HG03175 (cell line): ENCODE data around the gene CAMK1D.
"Not testable (repeated sequence)": the region's sequence is repeated elsewhere in the genome, so short reads cannot be mapped to it uniquely, and the experiment has no call there.

Experiments used
- ATAC-seq: cut with Tn5 transposase; IDR thresholded peaks from one replicate; pipeline ENCODE4 v1.9.1; 2021; ENCODE audit warnings: mild to moderate bottlenecking, moderate library complexity; ENCODE audit not compliant: unreplicated experiment

CAMK1D gene

DNA sequence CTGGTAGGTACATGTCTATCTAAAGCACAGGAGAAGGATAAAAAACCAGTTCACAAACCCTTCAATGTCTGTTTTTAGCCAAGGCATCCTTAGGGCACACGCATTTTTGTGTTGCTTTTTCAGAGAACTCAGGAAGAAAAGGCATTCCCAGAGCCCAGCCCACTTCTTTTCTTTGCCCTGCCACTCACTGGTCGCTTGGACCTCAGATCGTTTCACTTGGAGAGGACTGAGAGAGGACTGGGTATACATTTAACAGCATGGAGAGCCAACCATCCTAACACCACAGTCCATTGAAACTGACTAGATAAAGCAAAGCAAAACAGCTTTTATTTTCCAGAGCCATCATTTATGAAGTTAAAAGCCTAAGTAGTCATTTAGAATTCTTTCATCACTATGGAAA lies 194.2 kb downstream of the CAMK1D start:
- ATAC-seq = no peak

DNA sequence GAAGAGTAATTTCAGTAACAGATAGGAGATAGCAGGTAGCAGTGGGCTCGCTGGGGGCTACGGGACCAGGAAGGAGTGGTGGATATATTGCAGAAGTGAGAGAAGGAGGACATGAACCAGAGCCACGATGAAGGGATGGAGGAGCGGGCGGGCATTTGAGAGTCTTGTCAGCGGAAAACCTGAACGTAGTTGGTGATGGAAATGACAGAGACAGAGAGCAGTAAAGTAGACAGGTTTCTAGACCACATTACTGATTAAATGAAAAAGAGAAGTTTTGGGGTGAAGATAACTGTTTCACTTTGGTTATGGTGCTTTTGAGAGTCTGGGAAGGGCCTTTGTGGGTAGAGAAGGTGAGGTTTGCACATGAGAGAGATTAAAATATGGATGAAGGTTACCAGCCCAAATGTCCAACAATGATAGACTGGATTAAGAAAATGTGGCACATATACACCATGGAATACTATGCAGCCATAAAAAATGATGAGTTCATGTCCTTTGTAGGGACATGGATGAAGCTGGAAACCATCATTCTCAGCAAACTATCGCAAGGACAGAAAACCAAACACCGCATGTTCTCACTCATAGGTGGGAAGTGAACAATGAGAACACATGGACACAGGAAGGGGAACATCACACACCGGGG lies 196.9 kb downstream of the CAMK1D start:
- ATAC-seq = not testable (repeated sequence)

DNA sequence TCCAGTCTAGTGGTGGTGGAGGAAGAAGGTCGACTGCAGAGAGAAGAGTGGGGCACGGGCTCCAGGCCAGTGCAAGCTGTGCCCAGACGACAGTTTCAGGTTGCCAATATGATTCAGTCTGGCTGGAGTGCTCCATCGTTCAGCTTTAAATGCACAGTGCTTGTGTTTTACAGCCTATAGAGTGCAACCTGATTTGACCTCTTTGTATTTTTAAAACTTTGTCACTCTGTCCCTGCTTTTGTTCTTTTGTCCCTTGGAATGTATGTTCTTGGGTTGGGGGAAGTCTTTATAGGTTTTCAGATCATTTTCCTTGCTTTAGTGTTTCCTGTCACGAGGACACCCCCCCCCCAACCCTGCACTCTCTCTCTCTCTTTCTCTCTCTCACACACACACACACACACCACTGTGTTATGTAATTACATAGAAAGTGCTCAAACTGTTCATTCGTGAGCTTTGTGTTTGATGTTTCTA lies 198.0 kb downstream of the CAMK1D start:
- ATAC-seq = no peak

DNA sequence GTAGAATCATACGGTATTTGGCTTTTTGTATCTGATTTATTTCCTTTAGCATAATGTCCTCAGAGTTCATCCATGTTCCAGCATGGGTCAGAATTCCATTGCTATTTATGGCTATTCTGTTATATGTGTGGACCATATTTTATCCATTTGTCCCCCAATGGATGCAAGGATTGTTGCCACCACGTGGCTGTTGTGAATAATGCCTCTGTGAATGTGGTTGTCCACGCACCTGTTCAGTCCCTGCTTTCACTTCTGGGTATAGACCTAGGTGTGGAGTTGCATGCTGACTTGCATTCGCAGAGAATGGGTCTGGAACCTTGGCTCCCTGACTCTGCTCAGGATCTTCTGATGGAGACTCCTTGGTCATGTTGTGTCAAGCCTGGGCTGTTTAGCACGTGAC lies 199.9 kb downstream of the CAMK1D start:
- ATAC-seq = no peak

DNA sequence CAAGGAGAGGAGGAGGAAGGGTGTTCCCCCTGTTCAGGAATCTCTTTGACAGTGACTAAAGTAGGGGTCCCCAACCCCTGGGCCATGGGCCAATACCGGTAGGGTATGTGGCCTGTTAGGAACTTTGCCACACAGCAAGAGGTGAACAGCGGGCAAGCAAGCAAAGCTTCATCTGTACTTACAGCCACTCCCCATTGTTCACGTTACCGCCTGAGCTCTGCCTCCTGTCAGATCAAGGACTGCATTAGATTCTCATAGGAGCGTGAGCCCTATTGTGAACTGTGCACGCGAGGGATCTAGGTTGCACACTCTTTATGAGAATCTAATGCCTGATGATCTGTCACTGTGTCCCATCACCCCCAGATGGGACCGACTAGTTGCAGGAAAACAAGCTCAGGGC lies 201.6 kb downstream of the CAMK1D start:
- ATAC-seq = no peak

DNA sequence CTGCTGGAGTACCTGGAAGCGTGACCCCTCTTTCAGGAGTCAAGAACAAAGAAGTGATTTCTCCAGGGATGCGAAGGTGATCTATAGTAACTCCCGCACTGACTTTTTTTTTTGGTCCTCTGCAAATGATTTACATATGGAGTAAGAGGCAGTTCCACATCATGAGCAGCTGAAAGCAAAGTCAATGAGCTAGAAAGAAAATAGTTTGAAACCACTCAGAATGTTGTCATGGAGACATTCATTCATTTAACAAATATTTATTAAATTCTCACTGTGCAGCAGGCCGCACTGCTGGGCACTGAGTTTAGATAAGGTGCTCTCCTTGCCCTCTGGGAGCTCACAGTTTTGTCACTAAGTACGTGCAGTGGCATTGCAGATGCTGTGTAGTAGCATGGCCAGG lies 206.7 kb downstream of the CAMK1D start:
- peak; percentile 51 for ATAC-seq

DNA sequence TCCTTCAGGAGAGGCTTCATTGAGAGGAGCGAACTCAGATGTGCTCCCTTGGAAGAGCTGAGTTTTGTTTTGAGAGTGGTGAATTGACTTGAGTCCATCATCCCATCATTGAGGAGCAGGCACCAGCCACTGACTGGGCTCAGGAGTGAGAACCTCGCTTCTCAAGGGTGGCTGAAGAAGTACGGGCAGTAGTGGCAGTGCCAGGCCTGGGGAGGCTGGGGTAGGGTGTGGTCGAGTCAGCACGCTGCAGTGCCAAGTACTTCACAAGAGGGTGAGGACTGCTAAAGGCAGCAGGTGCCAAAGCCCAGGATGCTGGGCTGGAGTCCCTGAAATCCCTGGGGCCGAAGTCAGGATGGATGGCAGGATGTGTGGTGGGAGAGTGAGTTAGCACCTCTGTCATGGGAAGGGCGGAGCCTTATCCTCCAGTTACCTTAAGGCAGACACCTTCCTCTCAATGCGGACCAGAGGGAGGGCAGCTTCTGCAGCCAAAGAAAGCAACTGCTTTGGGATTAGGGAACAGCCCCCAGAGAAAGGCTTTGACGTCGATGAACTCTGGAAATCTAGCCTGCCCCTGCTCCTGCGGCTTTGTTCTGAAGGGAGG lies 210.3 kb downstream of the CAMK1D start:
- no peak for ATAC-seq

DNA sequence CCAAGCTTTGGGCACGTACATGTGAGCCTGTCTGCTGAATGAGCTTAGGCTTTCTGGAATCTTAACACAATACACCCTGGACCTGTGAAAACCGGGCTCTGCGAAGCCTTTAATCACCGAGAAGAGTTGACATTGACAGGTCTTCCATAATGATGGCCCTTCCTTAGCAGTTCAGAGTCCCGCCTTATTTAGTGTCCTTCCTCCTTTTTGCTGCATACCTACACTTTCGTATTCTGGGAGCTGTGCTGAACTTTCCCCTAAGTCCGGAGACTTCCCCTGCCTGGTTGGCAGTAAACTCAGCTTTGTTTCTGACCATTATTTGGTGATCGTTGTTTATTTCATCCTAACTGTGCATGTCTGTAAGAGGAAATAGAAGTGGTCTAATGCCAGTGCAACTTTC lies 212.0 kb downstream of the CAMK1D start:
- no peak for ATAC-seq

DNA sequence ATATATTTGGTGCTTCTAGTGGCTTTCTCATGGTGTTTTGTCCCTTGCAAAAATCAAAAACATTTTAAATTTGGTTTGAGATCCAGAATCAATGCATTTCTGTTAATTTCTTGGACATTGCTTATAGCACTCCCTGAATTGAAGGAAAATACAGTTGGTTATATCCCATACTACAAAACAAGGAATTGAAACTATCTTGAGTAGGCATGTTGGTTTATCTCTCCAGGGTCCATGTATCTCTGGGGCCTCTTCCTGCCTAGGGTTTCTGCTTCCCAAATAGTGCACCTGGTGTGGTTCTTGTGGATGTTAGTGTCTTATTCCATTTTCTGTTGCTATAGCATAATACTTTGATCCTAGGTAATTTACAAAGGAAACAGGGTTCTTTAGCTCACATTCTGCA lies 212.4 kb downstream of the CAMK1D start:
- no peak for ATAC-seq

DNA sequence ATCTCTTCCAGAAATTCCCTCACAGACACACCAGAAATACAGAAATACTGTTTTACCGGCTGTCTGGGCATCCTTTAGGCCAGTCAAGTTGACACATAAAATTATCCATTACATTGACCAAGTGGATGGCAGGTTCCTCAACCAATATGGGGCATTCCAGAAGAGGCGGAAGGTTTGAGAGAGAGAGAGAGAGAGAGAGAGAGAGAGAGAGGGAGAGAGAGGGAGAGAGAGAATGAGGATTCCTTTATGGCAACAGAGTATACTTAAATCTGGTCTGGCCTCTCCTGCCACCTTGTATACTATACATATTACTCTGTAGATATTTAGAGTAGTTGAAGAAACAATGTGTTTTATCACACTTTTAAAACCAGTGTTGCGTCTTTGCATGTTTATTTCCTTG lies 214.1 kb downstream of the CAMK1D start:
- no peak for ATAC-seq

DNA sequence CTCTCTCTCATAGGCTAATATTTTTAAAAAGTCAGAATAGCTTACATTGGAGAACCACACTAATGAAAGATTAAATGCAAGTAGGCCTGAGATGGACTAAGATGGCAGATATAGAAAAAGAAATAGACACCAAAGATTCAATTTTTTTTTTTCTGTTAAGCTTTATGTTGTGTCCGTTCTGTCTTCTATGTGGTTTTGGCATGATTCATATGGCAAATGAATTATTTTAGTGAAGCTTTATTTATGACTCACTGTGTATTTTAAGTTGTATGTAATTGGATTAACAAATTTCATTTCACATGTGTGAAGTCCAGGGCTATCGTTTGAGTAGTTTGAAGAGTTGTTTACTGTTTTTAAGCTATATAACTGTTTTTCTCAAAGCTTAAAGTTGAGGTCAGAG lies 214.8 kb downstream of the CAMK1D start:
- ATAC-seq = no peak

DNA sequence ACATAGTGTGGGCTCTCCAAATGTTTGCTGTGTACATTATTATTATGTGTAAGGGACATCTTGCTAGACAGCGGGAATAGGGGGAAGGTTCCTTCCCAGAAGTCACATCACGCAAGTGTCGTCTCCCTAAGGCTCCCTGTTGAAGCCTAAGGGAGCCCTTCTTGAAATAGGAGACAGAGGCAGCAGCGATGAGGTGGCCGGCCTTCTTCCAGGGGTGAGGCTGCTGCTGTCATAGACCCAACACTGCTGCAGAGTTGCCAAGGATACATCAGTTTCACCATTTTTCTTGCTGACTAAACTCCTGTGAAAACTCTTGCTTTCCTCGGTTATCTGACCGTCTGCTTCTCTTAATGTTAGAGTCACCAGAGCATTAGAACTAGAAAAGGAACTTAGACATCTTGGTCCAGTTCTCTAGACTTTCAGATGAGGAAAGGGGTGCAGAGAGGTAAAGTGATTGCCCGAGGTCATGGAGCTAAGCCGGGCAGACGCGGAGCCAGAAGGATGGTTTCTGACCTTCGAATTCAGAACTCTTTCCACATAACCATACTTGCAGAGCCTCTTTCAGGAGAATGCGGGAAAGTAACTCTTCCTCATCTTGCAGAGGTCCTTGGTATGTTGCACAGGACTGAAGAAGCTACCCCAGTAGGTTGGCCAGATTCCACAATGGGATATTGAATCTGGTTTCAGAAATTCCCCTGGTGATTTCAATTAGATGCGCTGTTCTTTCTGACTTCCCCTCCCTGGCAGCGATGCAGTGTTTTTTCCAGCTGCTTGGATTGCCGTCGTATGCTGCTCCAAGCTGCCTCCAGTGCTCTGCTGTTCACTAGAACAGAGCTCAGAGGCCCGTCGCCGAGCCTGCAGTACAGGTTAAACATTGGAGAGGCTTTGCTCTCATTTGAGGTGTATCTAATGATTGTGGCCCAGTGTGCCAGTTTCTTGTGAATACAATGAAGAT lies 217.1 kb downstream of the CAMK1D start:
- ATAC-seq = no peak

DNA sequence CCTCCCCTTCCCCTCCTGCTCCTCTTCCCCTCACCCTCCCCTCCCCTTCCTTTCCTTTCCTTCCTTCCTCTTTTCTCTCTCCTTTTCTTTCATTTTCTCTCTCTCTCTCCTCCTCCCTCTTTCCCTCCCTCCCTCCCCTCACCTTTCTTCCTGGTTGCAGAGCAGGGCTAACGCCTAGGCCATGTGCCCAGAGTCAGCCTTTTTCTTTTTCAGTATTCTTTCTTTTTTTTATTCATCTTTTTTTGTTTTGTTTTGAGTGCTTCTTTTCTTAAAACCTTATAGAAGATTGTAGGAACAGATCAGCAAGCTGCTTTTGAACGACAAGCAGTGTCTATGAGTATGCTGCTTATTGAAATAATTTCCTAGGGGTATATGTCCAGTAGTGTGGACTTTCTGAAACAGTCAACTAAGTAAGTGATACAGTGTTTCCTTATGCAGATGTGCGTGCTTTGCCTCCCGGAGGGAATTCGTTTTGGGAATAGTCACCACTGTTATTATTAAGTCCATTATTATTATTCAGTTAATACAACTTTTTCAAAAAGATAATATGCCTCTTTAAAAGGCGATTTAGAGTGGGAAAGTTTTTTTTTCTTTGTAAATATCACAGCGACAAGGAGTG lies 219.2 kb downstream of the CAMK1D start:
- ATAC-seq = no peak

DNA sequence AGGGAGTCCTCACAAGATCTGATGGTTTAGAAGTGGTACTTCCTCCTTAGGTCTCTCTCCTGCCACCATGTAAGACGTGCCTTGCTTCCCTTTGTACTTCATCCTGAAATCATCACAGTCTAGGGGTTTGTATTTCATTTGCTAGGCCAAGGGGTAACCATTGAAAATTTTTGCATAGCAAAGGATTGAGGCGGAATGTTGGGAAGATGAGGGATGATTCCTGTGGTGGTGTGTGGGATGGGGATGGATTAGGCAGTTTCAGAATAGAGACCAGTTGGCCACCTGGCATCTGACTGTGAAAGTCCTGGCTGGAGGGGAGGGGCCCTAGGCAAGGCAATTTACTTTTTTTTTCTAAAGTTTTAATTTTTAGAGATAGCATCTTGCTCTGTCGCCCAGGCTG lies 222.9 kb downstream of the CAMK1D start:
- ATAC-seq = no peak

DNA sequence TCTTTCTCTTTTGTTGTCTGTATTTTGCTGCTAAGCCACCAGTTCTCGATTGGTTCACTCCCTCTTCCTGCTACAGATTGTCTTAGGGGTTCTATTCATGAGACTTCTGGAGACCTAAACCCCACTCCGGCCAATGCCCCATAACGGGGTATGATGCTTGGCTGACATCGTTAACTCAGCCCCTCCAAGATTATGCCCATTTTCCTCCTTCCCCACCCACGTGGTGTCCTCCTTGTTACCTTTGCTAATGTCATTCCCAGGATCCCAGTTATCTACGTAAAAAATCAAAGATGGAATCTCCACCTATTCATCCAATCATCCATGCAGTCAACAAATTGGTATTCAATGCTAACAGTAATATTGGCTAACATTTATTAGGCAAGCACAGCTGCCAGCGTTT lies 228.3 kb downstream of the CAMK1D start:
- ATAC-seq = no peak

DNA sequence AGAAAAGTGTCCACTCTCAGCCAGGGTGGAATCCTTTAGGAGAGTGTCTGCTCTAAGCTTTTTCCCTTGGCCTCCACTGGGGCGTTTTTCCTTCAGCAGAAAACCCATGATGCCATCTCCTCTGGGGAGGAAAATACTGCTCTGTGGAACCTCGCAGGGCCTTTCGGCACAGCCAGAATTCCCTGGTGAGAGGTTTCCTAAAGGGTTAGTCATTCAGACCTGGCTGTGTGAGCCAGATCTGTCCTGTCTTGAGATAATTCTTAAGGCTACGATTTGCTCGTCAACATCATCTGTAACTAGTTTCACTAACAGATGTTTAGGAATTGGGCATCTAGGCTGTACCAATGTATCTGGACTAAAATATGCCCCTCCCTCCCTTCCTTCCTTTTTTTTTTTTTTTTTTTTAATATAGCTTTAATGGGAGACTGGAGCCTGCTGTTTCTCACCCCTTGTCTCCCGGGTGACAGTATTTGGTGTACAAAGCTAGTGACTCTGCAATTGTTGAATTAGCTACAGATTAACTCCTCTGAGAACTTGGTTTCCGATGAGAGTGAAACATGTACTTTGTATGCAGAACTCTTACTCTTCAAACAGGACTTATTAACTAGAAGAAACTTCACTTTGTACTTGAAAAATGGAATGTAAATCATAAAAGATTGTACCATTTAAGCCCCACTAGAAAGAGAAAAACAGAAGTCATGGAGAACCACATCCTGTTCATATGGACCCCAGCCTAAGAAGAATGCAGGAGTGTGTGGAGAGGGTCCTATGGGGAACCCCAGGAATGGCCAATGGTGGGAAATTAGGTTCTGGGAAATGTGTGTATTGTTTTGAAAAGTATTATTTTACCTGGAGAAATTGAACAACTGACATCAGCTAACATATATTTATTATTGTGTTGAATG lies 230.9 kb downstream of the CAMK1D start:
- ATAC-seq = peak; percentile 98

DNA sequence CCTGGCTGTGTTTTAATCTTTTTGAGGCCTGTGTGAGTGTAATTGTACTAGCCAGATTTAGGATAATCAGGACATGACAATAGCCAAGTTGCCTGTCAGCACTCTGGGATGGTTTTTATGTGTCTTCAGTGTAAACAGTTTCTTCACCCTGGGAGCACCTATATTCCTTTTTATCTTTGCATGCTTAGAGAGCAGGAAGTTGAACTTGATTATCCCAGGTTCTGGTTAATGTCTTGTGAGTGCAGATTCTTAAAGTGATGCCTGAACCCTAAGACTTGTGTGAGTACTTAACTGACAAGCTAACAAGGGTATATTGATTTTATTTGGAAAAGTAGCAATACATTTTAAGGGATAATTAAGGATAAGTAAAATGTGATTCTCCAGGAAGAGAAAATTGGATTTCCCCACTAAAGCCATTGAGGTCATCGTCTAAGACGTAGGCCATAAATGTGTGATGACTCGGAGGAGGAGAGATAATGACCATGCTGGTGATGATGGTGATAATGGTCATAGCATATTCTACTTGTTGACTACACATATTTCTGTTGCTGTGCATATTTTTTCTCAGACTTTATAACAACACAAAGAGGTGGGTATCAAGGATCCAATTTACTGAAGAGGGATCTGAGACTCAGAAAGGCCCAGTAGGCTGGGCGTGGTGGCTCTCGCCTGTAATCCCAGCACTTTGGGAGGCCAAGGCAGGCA lies 234.7 kb downstream of the CAMK1D start:
- no peak for ATAC-seq

DNA sequence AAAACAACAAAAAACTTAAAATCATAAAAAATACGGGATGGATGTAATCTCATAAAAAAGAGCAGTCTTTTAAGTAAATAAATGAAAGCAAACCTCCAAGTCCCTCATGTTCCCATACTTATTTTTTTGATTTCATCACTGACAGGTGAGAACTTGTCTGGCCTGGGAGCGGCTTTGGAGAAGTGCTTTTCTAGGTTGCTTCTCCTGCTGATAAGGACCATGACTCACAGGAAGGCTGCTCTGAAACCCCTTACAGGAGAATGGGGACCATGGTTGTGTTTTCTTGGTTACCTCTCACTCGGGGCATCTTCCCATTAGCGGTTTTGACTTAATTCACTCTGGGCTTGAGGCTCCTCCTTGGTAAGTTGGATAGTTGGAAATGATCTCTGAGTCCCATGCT lies 237.4 kb downstream of the CAMK1D start:
- no peak for ATAC-seq

DNA sequence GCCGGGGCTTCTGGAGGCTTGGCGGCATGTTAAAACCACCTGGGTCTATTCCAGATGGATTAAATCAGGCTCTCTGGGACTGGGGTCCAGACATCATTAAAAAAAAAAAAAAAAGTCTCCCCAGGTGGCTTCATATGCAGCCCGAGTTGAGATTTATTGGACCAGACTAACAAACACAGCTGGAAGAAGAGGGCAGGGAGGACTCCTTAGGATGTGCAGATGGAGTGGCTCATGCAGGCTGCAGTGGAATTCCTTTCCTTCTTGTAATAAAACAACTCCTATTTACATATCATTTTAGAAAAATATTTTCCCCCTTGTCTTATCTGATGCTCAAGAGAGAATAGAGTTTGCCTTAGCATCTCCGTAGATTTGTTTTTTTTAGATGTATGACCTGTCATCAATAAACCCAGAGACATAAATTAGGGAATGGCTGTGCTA lies 238.1 kb downstream of the CAMK1D start:
- no peak for ATAC-seq
